Uterus (tissue), 4 donors: ENCODE measurements around the gene TESK2. TPM values are rescaled to one million over a fixed set of nuclear protein-coding genes. Genes with fewer than 3 reads are reported as not detected.

ENCODE experiments used
- DNase-seq, 2 donors: peaks; one replicate each; pipeline ENCODE4 v3.0.0-alpha.2; 2019 to 2020
- H3K27ac ChIP-seq, 2 donors: fragments of 200-600 bp; sonication (generic); 1 replicate in 1 of 2; 2 replicates in 1 of 2; pipeline ENCODE4 v1.5.1; 2016 to 2018
- H3K27me3 ChIP-seq, 2 donors: fragments of 200-600 bp; sonication (generic); one replicate each; pipeline ENCODE4 v1.5.1; 2018 to 2019; ENCODE audit warnings: control low read depth in 1 of 2
- H3K36me3 ChIP-seq, 2 donors: fragments of 200-600 bp; sonication (generic); one replicate each; pipeline ENCODE4 v1.5.1; 2019; ENCODE audit warnings: control low read depth in 1 of 2
- H3K4me1 ChIP-seq, 2 donors: fragments of 200-600 bp; sonication (generic); one replicate each; pipeline ENCODE4 v1.5.1; 2018 to 2019; ENCODE audit warnings: control low read depth in 1 of 2
- H3K4me3 ChIP-seq, 2 donors: fragments of 200-600 bp; sonication (generic); 1 replicate in 1 of 2; 2 replicates in 1 of 2; pipeline ENCODE4 v1.5.1; 2018 to 2019; ENCODE audit warnings: mild to moderate bottlenecking in 1 of 2
- H3K9me3 ChIP-seq, 2 donors: fragments of 200-600 bp; sonication (generic); one replicate each; pipeline ENCODE4 v1.5.1; 2019; ENCODE audit warnings: control low read depth in 1 of 2
- POLR2A ChIP-seq, 2 donors: fragments of 450-650 bp; IDR thresholded peaks; one replicate each; pipeline ENCODE4 v1.6.1; 2016; ENCODE audit warnings: antibody characterized with exemption in 2 of 2, mild to moderate bottlenecking in 1 of 2, moderate library complexity in 1 of 2
- intact Hi-C: fragments of 100-400 bp; cut with DNase I; formaldehyde crosslinking; loops from one replicate; pipeline ENCODE4 v1.15.1; 2023; ENCODE audit warnings: low total_unique reads
- total RNA-seq, 4 donors: library from RNA; depleted of rRNA in 3 of 4; stranded (reverse); fragments of >200 nt in 3 of 4; gene quantifications; one replicate each; pipeline versions ENCODE4 v1.1.0 to v1.2.4, GENCODE V29; 2014 to 2023
- TF ChIP-seq, protein P1 (sequence below), 4 experiments: fragments of 200-600 bp in 2 of 4; fragments of 450-650 bp in 2 of 4; sonication (generic) in 2 of 4; IDR thresholded peaks; one replicate each; pipeline ENCODE4 v1.5.1; 2016 to 2019; ENCODE audit warnings: antibody characterized with exemption in 4 of 4, mild to moderate bottlenecking in 2 of 4, moderate library complexity in 1 of 4
- donor health status: DM: yes; HTN: yes; CAD: no.

TESK2 gene
- total RNA-seq, 4 donors from 2014 or later = 0.29 to 7.5 (median 2.1) TPM

DNA sequence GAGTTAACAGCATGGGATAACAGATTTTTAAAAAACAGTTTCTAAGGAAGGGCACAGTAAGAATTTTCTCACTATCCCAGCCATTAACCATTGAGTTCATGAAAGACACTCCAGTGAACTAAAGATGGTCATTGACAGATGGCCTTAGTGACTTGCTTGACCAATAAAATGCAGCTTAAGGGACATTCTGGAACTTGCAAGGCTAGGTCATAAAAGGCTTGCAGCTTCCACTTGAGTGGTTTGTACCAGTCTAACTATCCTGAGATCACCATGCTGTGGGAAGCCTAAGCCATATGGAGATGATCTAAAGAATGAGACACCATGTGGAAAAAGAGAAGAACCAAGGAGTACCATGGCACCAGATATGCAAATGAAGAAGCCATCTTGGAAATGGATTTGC lies 112.8 kb downstream of the TESK2 start:
- intact Hi-C loops = no loop called here
- Histone ChIP-seq H3K4me1 (no peaks in the 10 kb centered on the region), H3K9me3 (no peaks in the 10 kb centered on the region), H3K27me3 (no peaks in the 10 kb centered on the region), H3K36me3 (no peaks in the 10 kb centered on the region), H3K27ac (no peak overlapping the region), H3K4me3 (no peak overlapping the region)
- TF ChIP-seq, protein P1, sequence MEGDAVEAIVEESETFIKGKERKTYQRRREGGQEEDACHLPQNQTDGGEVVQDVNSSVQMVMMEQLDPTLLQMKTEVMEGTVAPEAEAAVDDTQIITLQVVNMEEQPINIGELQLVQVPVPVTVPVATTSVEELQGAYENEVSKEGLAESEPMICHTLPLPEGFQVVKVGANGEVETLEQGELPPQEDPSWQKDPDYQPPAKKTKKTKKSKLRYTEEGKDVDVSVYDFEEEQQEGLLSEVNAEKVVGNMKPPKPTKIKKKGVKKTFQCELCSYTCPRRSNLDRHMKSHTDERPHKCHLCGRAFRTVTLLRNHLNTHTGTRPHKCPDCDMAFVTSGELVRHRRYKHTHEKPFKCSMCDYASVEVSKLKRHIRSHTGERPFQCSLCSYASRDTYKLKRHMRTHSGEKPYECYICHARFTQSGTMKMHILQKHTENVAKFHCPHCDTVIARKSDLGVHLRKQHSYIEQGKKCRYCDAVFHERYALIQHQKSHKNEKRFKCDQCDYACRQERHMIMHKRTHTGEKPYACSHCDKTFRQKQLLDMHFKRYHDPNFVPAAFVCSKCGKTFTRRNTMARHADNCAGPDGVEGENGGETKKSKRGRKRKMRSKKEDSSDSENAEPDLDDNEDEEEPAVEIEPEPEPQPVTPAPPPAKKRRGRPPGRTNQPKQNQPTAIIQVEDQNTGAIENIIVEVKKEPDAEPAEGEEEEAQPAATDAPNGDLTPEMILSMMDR (IDR thresholded peaks at IDR 0.05) = no peak
- no peak for TF ChIP-seq POLR2A (IDR thresholded peaks at IDR 0.05)
- no peak for DNase-seq

DNA sequence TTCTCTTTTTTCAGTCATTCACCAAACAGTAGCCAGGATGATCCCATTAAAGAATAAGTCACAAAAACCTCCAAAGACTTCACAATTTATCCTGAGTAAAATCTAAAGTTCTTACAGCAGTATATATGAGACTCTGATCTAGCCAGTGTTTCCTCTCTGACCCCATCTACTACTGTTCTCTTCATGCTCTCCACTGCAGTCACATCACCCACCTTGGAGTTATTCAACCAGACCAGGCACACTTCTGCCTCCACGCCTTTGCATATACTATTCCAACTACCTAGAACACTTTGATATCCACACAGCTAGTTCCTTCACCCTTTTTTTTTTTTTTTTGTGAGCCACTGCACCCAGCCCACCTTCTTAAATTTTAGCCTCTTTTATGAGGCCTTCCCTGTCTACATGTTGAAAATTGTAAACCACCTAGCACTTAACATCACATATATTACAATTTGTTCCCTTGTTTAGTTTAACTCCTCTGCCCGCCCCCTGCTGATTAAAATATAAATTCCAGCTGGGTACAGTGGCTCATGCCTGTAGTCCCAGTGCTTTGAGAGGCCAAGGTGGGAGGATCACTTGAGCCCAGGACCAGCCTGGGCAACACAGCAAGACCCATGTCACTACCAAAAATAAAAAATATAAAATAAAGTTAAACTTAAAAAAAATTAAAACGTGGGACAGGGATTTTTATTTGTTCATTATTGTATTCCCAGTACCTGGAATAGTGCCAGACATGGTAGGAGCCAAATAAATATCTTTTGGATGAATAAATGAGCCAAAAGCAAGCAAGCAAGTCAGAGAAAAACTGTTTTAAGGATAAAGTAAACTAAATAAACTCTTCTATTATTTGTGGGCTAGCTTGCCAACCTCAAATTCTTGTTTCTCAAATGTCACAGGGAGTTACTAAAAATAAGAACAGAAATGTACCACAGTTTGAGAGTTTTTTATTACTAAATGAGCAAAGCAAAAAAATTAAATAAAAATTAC lies 115.6 kb downstream of the TESK2 start:
- no peaks in the 10 kb centered on the region for H3K4me1 ChIP-seq
- H3K9me3 ChIP-seq = no peaks in the 10 kb centered on the region
- H3K27ac ChIP-seq = no peak overlapping the region
- no peak overlapping the region for H3K4me3 ChIP-seq
- no peak for DNase-seq
- H3K36me3 ChIP-seq = no peaks in the 10 kb centered on the region
- intact Hi-C loops = no loop called here
- no peak for TF ChIP-seq POLR2A (IDR thresholded peaks at IDR 0.05)
- TF ChIP-seq, protein P1 (IDR thresholded peaks at IDR 0.05) = no peak
- H3K27me3 ChIP-seq = no peaks in the 10 kb centered on the region

DNA sequence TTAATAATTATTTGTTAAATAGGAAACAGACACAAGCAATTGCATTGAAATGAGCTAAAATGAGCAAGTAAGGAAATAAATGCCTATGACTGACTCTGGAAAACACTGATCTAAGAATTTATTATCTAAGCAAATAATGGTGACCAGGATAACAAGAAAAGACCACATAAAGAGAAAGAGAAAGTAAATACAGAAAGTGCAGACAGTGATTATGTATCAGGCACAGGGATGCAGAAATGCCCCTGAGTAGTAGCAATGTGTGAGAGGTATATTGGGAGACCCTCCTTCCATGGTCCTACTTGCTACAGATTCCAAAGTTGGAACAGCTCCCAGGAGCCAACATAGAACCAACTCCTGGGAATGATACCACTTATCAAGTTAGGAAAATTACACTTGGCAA lies 117.4 kb downstream of the TESK2 start:
- Histone ChIP-seq H3K9me3 (no peaks in the 10 kb centered on the region), H3K27ac (no peak overlapping the region), H3K4me3 (no peak overlapping the region), H3K36me3 (no peaks in the 10 kb centered on the region), H3K4me1 (no peaks in the 10 kb centered on the region), H3K27me3 (no peaks in the 10 kb centered on the region)
- DNase-seq = no peak
- TF ChIP-seq, protein P1 (IDR thresholded peaks at IDR 0.05) = no peak
- TF ChIP-seq POLR2A (IDR thresholded peaks at IDR 0.05) = no peak
- intact Hi-C loops = no loop called here

DNA sequence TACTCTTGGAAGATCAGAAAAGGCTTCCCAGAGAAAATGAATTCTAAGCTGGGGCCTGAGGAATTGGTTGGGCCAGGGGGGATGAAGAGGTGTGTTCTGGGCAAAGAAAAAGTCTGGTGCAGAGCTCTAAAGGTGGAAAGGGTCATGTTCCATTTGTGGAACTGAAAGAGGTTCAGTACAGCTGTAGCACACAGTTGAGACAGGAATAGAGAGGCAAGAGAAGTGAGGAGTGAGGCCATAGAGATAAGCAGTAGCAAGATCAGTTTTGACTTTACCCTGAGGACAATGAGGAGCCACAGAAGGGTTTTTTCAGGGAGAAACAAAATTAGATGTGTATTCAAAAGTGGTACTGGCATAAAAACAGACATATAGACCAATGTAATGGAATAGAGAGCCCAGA lies 120.4 kb downstream of the TESK2 start:
- Histone ChIP-seq H3K4me3 (no peak overlapping the region), H3K27me3 (no peaks in the 10 kb centered on the region), H3K27ac (no peak overlapping the region), H3K36me3 (no peaks in the 10 kb centered on the region), H3K9me3 (no peaks in the 10 kb centered on the region), H3K4me1 (no peaks in the 10 kb centered on the region)
- intact Hi-C loops = no loop called here
- DNase-seq = no peak
- TF ChIP-seq, protein P1 (IDR thresholded peaks at IDR 0.05) = no peak
- no peak for TF ChIP-seq POLR2A (IDR thresholded peaks at IDR 0.05)

DNA sequence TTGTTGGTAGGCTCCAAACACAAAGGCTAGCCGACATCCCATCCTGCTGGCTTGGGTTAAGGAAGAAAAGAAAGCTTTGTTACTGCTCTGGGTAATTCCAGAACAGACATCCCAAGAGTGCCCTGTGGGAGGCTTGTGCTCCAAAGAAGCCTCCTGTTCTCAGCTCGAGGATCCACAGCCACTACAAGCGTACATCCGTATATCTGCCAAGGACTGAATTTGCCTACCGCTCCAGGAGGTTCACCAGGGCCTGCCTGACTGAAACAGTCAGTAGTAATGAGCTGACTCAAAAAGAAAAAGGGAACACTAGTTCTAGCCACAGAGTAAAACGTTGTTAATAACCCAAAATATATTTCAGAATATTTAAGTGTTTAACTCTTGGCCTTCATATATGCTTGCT lies 125.9 kb downstream of the TESK2 start:
- intact Hi-C loops = no loop called here
- H3K27ac ChIP-seq = no peak overlapping the region
- no peak overlapping the region for H3K4me3 ChIP-seq
- peaks cover 0 to 9% of the 10 kb centered on the region in 2 donors for H3K4me1 ChIP-seq
- H3K27me3 ChIP-seq = no peaks in the 10 kb centered on the region
- DNase-seq = no peak
- H3K36me3 ChIP-seq = no peaks in the 10 kb centered on the region
- no peaks in the 10 kb centered on the region for H3K9me3 ChIP-seq
- TF ChIP-seq, protein P1 (IDR thresholded peaks at IDR 0.05) = no peak
- TF ChIP-seq POLR2A (IDR thresholded peaks at IDR 0.05) = no peak
